PC-3 (cell line): ENCODE results near the gene ABTB2.

ENCODE experiments used
- CTCF ChIP-seq: fragments of 300-600 bp; sonication (generic); conservative IDR thresholded peaks from 2 replicates; pipeline ENCODE4 v1.5.1; 2017; ENCODE audit warnings: antibody characterized with exemption, low read depth, mild to moderate bottlenecking, low read length
- EZH2 ChIP-seq: fragments of 300-600 bp; sonication (generic); IDR thresholded peaks from one replicate; pipeline ENCODE4 v1.6.1; 2017; ENCODE audit warnings: antibody characterized with exemption, mild to moderate bottlenecking, low read length; ENCODE audit not compliant: unreplicated experiment
- EZH2phosphoT487 ChIP-seq: fragments of 300-600 bp; sonication (generic); IDR thresholded peaks from 2 replicates; pipeline ENCODE4 v1.6.1; 2018; ENCODE audit warnings: mild to moderate bottlenecking, antibody characterized with exemption, low read length, borderline replicate concordance

- TF ChIP-seq CTCF (no peak), EZH2phosphoT487 (no peak), EZH2 (no peak)
Observed at GRCh38 chr11:34215806-34216453, 141.9 kb downstream of the ABTB2 start.
